NAMALWA (cell line): ENCODE data around the gene DCAF10.
"Not testable (repeated sequence)": the region's sequence is repeated elsewhere in the genome, so short reads cannot be mapped to it uniquely, and the experiment has no call there.

Experiments
- DNase-seq: peaks from one replicate; pipeline ENCODE4 v3.0.0-alpha.2; 2015; ENCODE audit warnings: low spot score

The DCAF10 gene

DNA sequence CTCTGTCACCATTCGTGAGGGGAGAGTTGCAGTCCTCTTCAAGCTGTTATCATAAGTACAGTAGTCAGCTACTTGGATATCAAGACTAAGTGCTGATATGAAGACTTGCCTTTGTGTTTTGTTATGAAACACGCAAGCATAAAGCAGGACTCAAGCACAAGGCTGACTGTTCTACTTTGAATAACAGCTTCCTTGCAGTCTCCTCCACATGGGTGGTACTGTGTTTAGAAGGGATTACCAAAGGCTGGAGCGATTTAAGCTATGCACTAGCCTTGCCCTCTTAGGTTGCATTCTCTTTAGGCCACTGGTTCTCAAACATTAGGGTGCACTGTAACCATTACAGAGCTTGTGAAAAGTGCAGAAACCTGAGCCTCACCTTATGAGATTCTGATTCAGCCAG, 61.9 kb downstream of the DCAF10 start:
- no peak for DNase-seq

DNA sequence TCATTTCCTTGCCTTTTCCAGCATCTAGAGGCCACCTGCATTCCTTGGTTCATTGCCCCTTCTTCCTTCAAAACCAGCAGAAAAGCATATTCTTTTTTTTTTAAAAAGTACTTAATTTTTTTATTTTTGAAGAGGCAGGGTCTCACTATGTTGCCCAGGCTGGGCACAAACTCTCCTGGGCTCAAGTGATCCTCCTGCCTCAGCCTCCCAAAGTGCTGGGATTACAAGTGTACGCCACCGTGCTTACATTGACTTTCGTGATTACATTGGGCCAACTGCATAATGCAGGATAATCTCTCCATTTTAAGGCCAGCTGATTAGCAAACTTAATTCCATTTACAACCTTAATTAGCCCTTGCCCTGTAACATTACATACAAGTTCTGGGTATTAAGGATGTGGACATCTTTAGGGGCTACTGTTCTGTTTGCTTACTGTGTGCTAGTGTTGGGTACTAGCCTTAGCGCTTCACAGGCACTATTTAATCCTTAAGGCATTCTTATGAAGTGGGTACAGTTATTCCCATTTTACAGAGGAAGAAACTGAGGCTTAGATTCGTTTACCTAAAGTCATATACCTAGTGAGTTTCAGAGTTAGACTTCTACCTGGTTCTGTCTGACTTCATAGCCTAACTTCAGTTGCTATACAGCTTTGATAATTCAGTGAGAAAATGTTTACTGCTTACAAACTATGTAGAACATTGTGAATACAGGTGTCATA, 69.6 kb downstream of the DCAF10 start:
- no peak for DNase-seq

DNA sequence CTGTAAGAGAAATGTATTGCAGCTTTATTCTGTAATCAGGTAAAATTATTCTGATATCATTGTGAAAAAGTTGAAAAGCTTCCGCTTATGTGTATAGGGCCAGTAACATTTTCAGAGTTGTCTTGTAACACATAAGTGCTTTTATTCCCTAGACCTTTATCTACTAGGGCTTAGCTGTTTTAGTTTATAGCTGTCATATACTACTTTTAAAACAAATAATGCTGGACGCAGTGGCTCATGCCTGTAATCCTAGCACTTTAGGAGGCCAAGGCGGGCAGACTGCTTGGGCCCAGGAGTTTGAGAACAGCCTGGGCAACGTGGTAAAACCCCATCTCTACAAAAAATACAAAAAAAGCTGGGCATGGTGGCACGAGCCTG, 70.2 kb downstream of the DCAF10 start:
- no peak for DNase-seq

DNA sequence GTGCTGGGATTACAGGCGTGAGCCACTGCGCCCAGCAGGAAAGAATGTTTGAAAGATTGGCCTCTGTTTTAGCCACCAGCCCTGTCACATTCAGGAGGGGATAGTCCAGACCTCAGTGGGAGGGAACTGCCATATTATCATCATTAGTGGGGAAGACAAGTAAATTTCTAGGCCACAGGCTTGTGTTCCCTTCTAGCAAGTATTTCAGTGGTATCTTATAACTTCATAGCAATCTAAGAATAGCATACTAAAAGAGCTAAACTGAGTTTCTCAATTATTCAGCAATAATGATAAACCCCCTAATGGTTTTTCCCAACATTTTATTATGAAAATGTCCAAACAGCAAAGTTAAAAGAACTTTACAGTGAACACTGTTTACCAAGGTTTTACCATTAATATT, 73.4 kb downstream of the DCAF10 start:
- DNase-seq: no peak

DNA sequence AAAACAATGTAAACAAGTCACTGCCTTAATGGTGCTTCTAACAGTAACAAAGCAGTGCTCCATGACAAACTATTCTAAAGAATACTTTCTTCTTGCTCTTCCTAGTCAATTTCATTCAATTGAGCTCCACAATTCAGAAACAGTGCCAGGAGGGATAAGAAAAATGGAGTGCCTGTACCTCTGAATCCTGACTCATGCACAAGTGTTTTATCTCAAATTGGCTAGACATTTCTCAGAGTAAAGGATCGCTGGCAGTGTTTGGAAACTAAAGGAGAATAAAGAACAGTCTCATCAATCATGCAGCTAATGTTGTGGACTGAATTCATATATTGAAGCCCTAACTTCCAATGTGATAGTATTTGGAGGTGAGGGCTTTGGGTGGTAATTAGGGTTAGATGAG, 75.8 kb downstream of the DCAF10 start:
- DNase-seq: no peak

DNA sequence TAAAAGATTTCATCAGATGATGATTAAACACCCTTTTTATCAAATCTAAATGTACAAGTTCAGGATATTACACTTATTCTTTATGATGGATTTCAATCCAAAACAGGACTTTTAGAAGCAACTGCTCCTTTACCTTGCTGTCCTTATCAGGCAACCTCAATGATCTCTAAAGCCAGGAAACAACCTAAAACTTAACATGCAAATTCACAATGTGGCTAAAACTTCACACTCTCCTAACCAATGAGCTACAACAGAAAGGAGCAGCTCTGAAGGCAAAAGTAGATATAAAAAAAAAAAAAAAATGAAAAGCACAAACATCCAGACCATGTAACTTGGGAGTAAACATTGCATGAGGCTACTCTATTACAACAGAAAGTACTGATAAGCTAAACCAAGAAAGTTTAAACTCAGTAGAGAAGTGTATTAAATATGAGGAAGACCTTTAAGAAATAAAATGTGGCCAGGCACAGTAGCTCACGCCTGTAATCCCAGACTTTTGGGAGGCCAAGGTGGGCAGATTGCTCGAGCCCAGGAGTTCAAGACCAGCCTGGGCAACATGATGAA, 80.4 kb downstream of the DCAF10 start:
- no peak for DNase-seq

DNA sequence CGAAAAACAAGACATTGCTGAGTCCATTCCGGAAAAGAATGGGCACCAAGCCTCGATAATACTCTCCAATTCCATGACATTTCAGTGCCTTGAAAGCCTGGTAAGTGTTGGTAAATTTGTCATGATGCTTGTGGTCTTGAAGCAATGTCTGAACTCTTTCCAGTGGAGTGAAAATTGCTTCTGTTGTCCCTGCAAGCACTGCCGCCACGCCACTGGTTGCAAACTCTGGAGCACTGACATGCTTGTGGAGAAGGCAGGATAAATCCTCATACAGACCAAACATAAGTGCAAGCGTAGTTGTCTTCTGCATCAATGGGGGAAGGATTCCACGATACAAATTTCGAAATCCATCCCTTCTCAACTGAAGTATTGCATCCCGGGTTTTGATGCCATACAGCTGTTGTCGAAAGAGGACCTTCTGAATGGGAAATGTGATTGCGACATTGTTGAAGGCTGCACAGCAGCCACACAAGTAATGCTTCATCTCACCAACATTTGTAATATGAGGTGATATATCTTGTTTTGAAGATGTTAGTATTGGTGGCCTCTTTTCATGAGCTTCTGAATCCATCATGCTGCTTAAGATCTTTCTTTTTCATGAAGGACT, 87.5 kb downstream of the DCAF10 start:
- DNase-seq: not testable (repeated sequence)

DNA sequence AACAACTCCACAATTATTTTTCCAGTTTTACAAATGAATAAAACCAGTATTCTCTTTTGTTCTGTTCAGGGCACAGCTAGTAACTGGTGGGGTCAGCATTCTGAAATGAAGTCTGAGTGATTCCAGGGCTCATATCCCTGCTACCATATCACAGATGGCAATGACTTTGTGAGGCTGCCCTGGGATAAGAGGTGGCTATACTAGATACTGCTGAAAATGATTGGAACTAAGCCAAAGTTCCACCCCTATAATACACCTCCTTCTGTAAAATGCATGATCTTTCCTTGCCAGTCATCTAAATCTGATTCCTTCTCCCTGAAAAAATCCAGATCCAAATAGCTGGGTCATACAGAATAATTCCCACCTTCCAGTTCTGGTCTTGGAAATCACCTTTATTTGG, 88.9 kb downstream of the DCAF10 start:
- DNase-seq: no peak

DNA sequence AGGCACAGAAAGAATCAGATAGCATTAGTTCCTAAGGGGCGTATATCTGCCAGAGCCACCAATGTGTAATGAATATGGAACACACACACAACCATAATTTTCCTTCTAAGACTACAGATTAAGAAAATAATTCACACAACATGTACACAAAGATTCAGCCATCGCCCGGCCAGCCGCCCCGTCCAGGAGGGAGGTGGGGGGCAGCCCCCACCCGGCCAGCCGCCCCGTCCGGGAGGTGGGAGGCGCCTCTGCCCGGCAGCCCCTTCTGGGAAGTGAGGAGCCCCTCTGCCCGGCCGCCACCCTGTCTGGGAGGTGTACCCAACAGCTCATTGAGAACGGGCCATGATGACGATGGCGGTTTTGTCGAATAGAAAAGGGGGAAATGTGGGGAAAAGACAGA, 90.4 kb downstream of the DCAF10 start:
- not testable (repeated sequence) for DNase-seq

DNA sequence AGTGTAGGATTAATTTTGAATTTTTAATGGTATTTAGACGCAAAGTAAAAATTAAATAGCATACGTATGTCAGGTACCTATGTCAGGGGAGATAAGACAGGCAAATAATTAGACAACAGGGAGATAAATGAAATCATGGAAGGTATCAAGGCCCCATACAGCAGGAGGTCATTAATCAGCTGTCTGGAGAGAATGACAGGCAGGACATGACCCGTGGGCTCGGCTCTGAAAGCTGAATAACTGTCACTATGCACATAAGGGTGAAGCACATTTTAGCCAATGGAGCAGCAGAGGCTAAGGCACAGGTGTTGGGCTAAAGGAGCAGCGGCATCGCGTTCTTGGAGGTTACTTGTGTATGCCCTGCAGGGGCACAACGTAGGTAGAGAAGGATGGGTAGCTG, 91.5 kb downstream of the DCAF10 start:
- DNase-seq: no peak

DNA sequence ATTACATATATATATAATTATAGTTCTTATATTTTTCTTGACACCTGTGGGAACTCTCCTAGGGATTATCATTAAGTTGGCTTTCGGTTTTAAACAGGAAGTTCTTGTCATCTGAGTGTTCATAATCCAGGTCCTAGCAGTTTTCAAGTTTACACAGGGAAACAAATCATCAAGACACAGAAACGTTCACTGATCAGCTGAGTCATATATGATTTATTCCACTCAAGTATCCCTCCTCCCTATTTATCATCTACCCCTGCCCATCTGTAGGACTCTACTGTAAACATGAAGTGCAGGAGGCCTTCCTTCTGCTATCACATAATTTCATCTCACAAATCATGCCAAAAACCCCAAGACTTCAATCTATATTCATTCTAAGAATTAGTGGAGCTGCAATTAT, 97.1 kb downstream of the DCAF10 start:
- no peak for DNase-seq

DNA sequence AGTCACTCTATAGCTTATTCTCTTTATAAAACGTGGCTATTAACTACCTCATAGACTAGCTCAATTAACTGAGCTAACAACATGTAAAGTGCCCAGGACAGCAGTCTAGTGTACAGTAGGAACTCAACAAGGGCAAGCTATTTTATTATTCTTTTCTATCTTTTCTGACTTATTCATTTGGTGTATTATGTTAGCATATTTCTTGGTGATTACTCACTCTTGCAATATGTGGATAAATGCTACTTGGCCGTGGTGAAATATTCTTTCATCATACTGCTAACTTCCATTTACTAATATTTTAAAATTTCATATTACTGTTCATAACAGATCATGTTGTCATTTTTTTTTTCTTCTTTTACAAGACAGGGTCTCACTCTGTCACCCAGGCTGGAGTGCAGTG, 98.4 kb downstream of the DCAF10 start:
- DNase-seq: no peak

DNA sequence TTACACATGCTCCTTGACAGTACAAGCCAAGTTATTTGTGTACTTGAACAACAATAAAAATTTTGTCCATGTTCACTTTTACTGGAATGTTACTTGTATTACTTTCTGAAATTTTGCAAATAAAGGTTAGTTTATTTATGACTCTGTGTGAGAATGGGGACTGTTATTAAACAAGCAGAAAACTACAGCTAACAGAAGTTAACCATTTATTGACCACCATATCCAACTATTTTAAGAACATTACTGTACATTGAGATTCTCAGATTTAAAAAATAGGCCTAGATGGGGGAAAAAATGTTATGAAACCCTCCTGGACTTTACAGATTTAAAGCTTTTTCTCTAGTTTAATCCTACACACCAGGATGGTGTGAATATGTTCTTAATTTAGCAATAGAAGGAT, 101.5 kb downstream of the DCAF10 start:
- no peak for DNase-seq

DNA sequence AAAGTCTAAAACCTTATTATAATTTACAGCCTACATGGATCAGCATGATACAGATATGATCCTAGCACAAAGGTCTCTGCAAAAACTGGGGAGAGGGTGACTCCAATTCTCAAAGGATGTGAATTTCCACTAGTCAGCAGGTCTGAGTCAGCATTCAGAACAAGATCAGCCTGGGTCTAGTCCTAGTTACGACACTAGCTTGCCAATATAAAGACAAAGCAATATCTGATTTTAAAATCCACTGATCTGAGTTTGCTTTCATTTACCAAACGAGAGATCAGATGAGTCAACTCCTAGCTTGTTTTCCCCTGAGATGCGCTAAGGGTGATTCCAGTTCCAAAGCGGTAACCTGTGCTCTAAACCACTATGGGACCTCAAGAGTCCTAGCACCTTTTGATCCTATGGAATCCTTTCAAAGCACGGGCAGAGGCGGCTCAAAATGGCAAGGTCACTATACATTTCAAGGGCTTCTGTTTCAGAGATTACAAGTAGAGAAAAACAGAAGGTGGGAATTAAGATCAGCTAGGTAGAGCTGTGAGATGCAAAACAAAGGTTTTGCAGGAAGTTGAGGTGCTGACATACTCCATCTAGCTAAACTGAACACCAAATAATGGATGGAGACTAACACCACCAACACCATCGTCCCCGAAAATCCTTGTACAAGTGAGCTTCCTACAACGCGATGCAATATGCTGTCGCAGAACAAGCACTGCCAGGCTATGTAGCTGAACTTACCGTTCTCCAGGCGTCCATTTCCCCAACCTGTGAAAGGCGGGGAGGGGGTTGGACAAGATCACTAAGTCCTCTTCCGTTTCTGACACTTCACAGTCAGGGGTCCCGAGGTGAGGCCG, 102.4 kb downstream of the DCAF10 start:
- DNase-seq: peak; percentile 61

DNA sequence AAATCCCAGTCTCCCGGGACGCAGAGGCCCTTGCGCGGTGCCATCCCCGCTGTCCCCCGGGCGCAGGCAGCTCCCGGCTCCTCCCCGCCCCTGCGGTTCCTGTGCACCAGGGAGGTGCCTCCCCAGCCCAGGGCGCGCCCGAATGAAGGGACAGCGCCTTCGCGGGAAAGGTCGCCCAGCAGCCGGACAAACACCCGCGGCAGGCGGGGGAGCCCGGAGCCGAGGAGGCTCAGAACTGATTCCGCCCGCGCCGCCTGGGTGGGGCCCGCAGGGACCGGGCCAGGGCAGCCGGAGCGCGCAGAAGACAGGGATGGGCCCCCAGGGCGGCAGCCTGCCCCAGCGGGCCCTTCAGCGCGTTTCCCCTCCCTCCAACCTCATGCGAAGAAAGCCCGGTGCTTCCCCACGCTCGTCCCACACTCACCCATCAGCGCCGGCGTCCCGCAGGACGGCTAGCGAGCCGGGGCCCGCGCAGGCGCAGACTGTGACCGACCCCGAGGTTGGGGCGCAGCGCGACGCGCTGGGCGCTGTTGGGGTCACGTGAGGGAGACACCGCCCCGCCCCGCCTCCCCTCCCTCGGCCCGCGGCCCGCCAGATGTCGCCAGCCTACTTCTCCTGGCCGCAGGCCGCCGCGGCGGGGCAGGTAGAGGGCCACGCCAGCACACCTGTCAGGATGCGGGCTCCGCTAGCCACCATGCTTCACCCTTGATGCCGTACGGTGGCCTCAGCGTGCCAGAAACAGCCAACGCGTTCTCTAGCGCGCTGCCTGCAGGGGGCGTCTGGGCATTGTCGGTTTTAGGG, 103.2 kb downstream of the DCAF10 start, which contains the start of gene SLC25A51:
Gene SLC25A51 (minus strand): TSS at position 481 of the 798 bp plus-strand sequence. CDS start 15,577 bp downstream, outside the sequence.
- DNase-seq: peak; percentile 95

DNA sequence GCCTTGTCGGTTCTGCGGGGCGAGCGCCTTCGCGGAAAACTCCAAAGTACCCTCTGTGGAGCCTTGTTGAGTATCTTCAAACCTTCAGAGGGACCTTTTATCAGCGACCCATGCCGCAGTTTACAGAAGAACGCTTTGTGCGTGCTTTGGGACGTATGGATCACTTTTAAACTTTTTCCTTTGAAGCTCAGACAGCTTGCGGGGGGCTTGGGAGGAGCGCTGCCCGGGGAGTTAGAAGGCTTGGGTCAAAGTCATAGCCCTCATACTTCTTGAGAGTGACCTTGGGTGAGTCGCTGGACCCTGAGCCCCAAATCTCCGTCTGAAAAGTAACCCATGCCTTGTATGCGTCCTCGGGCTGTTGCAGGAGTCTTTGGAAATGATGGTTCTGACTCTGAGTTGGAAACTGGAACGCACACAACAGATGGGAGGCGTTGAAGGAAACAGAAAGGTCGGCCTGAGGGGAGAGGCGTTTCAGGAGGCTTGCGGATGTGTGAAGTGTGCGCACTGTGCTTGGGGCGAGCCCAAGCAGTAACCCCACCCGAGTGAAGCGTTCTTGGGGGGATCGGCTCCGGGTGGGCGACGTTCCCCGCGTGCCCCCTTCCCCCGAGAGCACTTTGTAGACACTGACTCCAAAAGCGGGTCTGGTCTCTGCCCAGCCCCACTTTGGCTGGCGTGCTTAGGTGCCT, 104.0 kb downstream of the DCAF10 start:
- no peak for DNase-seq

DNA sequence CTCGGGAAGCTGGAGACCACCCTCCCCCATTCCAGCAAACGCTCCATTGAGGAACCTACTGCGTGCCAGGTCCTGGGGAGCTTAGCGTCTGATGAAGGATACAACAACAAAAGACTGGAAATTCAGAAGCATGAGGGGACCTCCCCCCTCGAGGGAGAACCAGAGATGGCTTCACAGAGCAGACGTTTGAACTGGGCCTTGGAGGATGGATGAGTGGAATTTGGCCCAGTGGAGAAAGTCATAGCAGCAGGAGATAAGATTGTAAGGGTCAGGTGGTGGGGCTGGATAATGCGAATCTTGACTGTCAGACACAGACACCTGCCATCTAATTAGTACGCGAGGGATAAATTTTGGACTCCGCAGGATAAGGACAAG, 104.5 kb downstream of the DCAF10 start:
- DNase-seq: no peak

DNA sequence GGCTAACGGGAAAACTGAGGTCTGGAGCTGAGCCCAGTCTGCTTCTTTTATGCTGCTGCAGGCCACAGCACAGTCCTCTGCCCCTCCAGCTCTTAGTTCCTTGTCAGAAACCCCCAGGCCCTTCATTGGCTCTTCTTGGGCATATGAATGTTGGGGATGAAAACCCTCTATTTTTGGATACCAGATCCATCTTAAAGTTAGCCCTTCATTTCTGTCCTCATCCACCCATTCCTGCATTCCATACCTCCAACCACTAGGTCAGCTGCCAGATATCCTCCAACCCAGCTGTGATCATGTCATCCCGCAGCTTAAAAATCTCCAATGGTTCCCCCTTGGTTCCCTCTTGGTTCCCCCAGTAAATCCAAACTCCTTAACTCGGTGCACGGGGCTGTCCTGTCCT, 105.2 kb downstream of the DCAF10 start:
- DNase-seq: no peak

DNA sequence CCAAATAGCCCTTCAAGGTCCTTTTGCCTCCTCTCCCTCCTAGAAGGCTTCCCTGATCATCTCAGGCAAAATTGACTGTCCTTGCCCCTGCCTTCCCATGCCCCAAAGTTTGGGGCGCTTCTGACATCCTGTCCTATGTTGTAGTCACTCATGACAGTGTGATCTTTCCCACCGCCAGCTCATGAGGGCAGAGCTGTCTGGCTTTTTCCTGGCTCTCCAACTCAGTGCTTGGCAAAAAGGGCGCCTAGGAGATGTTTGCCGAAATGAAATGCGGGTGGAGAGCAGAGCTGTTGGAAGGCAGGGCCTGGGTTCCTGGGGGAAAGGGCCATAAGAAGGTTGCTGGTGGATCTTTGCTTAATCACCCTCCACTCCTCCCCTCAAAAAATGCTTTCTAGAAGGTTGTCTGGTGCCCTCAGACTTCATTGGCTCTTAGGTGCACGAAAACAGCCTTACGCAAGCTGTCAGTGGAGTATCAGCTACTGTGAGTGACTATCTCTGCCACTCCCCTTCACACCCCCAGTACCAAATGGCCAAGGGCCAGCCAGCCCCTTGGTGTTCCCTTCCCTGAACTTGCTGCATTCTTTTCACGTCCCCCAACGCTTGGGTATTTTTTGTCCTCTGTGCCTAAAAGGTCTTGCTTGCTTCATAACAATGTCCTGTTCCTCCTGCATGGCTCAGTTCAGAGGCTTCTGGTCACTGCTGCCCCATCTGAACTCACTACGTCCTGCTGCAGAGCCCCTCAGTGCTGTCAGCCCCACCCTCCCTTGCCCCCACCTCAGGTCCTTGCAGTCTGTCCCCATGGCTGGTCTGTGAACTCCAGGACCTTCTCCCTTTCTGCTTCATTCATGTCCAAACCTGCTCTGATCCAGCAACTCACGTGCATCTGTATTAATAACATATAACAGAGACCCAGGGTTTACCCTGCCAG, 106.0 kb downstream of the DCAF10 start:
- DNase-seq: no peak

DNA sequence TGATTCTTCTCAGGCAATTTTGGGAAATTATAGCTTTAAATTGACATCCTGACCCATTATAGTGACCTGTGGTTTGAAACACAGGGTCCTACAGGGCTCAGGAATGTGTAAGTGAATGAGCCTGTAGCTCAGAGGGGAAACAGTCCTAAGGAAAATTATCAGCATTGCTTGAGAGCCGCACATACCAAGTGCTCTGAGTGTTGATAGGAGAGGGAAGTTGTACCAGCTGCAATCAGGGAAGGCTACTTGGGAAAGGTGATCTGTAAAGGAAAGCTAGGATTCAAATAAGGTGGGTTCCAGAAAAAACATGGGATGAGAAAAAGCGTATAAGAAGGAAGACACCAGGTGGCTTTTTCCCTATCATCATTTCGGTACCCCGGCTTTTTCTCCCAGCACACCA, 107.7 kb downstream of the DCAF10 start:
- DNase-seq: no peak
